Smooth muscle cell (in vitro differentiated cells): Measurements from ENCODE around the gene AMPH. TPM values are rescaled to one million over a fixed set of nuclear protein-coding genes. Genes with fewer than 3 reads are reported as not detected.
A peak's percentile ranks its signal among the peaks of the same experiment; 100 is the strongest.

ENCODE experiments used
- DNase-seq: peaks from one replicate; lab custom pipeline; 2025; ENCODE audit not compliant: unreplicated experiment; lab: John Stamatoyannopoulos, UW
- H2AFZ ChIP-seq: fragments of 200-600 bp; sonication (generic); 2 replicates; pipeline ENCODE4 v1.6.0; 2016; ENCODE audit warnings: antibody characterized with exemption, low read depth, mild to moderate bottlenecking
- H3F3A ChIP-seq: fragments of 200-600 bp; sonication (generic); 2 replicates; pipeline ENCODE4 v1.6.0; 2017; ENCODE audit warnings: antibody characterized with exemption, low read depth
- H3K27ac ChIP-seq: fragments of 200-600 bp; sonication (generic); 2 replicates; pipeline ENCODE4 v1.5.1; 2016; ENCODE audit warnings: low read depth, mild to moderate bottlenecking
- H3K27me3 ChIP-seq: fragments of 200-600 bp; sonication (generic); 2 replicates; pipeline ENCODE4 v1.6.1; 2016; ENCODE audit warnings: low read depth, mild to moderate bottlenecking
- H3K36me3 ChIP-seq: fragments of 200-600 bp; sonication (generic); 2 replicates; pipeline ENCODE4 v1.5.1; 2016; ENCODE audit warnings: low read depth
- H3K4me1 ChIP-seq: fragments of 200-600 bp; sonication (generic); 2 replicates; pipeline ENCODE4 v1.5.1; 2016; ENCODE audit warnings: low read depth
- H3K4me2 ChIP-seq: fragments of 200-600 bp; sonication (generic); 2 replicates; pipeline ENCODE4 v1.6.0; 2016; ENCODE audit warnings: mild to moderate bottlenecking
- H3K4me3 ChIP-seq: fragments of 200-600 bp; sonication (generic); 2 replicates; pipeline ENCODE4 v1.5.1; 2016; ENCODE audit warnings: mild to moderate bottlenecking
- H3K79me2 ChIP-seq: fragments of 200-600 bp; sonication (generic); 2 replicates; pipeline ENCODE4 v1.6.0; 2016; ENCODE audit warnings: low read depth, mild to moderate bottlenecking
- H3K9ac ChIP-seq: fragments of 200-600 bp; sonication (generic); 2 replicates; pipeline ENCODE4 v1.6.0; 2016; ENCODE audit warnings: low read depth
- H3K9me3 ChIP-seq: fragments of 200-600 bp; sonication (generic); replicated peaks from 2 replicates; pipeline ENCODE4 v1.5.1; 2016; ENCODE audit warnings: low read depth
- H4K20me1 ChIP-seq: fragments of 200-600 bp; sonication (generic); 2 replicates; pipeline ENCODE4 v1.6.0; 2016; ENCODE audit warnings: low read depth
- CTCF ChIP-seq: fragments of 200-600 bp; sonication (generic); IDR thresholded peaks from 2 replicates; pipeline ENCODE4 v1.5.1; 2017; ENCODE audit warnings: borderline replicate concordance, mild to moderate bottlenecking, antibody characterized with exemption; ENCODE audit not compliant: insufficient read depth, poor library complexity, severe bottlenecking
- WGBS: methylation state at CpG from one replicate; pipeline ENCODE4 v1.1.7; 2016; ENCODE audit warnings: low lambda C conversion rate; 5-methylcytosine and 5-hydroxymethylcytosine counted together
- polyA plus RNA-seq: library from polyadenylated mRNA; unstranded; fragments of >200 nt; fragmentation: Nextera tagmentation; extraction: Ambion mirVana; gene quantifications from 2 replicates; pipeline ENCODE4 v1.2.1, GENCODE V29; 2016
- total RNA-seq: library from RNA; depleted of rRNA; stranded (reverse); fragments of >200 nt; gene quantifications from 2 replicates; pipeline ENCODE4 v1.2.3, GENCODE V29; 2014

Gene AMPH
- total and polyA plus RNA-seq, 2 experiments from 2014 or later, result 1.6 to 2.4 TPM

- H2AFZ ChIP-seq, result no peak overlapping the region
- H3K79me2 ChIP-seq, result no peaks in the 10 kb centered on the region
- H3K4me2 ChIP-seq, result no peak overlapping the region
- no peak overlapping the region for H3K27ac ChIP-seq
- 86% methylated on average over 7 of the region's 7 CpGs for WGBS
- no peaks in the 10 kb centered on the region for H4K20me1 ChIP-seq
- no peak overlapping the region for H3K9ac ChIP-seq
- no peaks in the 10 kb centered on the region for H3K4me1 ChIP-seq
- no peak overlapping the region for H3K4me3 ChIP-seq
- no peaks in the 10 kb centered on the region for H3K36me3 ChIP-seq
- H3K9me3 ChIP-seq, result no peaks in the 10 kb centered on the region
- no peak for TF ChIP-seq CTCF
- H3F3A ChIP-seq, result no peaks in the 10 kb centered on the region
- DNase-seq, result no peak
- H3K27me3 ChIP-seq, result peaks cover 15% of the 10 kb centered on the region
Observed at GRCh38 chr7:38664972-38665371, 33.8 kb upstream of the AMPH start.

- Histone ChIP-seq H4K20me1 (no peaks in the 10 kb centered on the region), H3K36me3 (no peaks in the 10 kb centered on the region), H2AFZ (no peak overlapping the region), H3K4me3 (no peak overlapping the region), H3K27me3 (peaks cover 15% of the 10 kb centered on the region), H3K27ac (no peak overlapping the region), H3F3A (no peaks in the 10 kb centered on the region), H3K4me1 (no peaks in the 10 kb centered on the region), H3K9ac (no peak overlapping the region), H3K4me2 (no peak overlapping the region), H3K9me3 (no peaks in the 10 kb centered on the region), H3K79me2 (no peaks in the 10 kb centered on the region)
- peak; percentile 69 for TF ChIP-seq CTCF
- no peak for DNase-seq
- WGBS, result 31% methylated on average over 6 of the region's 6 CpGs
Observed at GRCh38 chr7:38660427-38661099, 29.4 kb upstream of the AMPH start.

- Histone ChIP-seq H3K27me3 (peaks cover 15% of the 10 kb centered on the region), H3K9ac (no peak overlapping the region), H3F3A (no peaks in the 10 kb centered on the region), H3K4me1 (no peaks in the 10 kb centered on the region), H3K4me2 (no peak overlapping the region), H3K9me3 (no peaks in the 10 kb centered on the region), H4K20me1 (no peaks in the 10 kb centered on the region), H2AFZ (no peak overlapping the region), H3K36me3 (no peaks in the 10 kb centered on the region), H3K4me3 (no peak overlapping the region), H3K79me2 (no peaks in the 10 kb centered on the region), H3K27ac (no peak overlapping the region)
- no peak for DNase-seq
- no peak for TF ChIP-seq CTCF
- WGBS, result 91% methylated on average over 6 of the region's 6 CpGs
Observed at GRCh38 chr7:38659931-38660330, 28.8 kb upstream of the AMPH start.

GRCh38 chr7:38658921-38659320 lies 27.7 kb upstream of the AMPH start:
- no peak for TF ChIP-seq CTCF
- 83% methylated on average over 2 of the region's 2 CpGs for WGBS
- no peaks in the 10 kb centered on the region for H4K20me1 ChIP-seq
- no peak overlapping the region for H3K4me3 ChIP-seq
- H3K36me3 ChIP-seq, result no peaks in the 10 kb centered on the region
- no peaks in the 10 kb centered on the region for H3K79me2 ChIP-seq
- H3K9me3 ChIP-seq, result no peaks in the 10 kb centered on the region
- no peaks in the 10 kb centered on the region for H3K4me1 ChIP-seq
- H3F3A ChIP-seq, result no peaks in the 10 kb centered on the region
- H2AFZ ChIP-seq, result no peak overlapping the region
- DNase-seq, result no peak
- H3K4me2 ChIP-seq, result no peak overlapping the region
- H3K27me3 ChIP-seq, result peaks cover 17% of the 10 kb centered on the region
- no peak overlapping the region for H3K9ac ChIP-seq
- H3K27ac ChIP-seq, result no peak overlapping the region
